Measurements from ENCODE around the gene SBNO1. TPM values are rescaled to one million over a fixed set of nuclear protein-coding genes. Genes with fewer than 3 reads are reported as not detected.

SBNO1 gene
- total RNA-seq, 4 donors from 2014 or later = 13.9 to 25.8 (median 17.8) TPM

GRCh38 chr12:123243671-123244262, 120.9 kb downstream of the SBNO1 start:
- TF ChIP-seq EP300 (IDR thresholded peaks at IDR 0.05) (no peak), POLR2A (IDR thresholded peaks at IDR 0.05) (no peak), CTCF (IDR thresholded peaks at IDR 0.05) (no peak)
- Histone ChIP-seq H3K9me3 (no peaks in the 10 kb centered on the region), H3K36me3 (peaks cover 0 to 17% (median 0%) of the 10 kb centered on the region in 3 donors), H3K27ac (no peak overlapping the region), H3K4me3 (no peak overlapping the region), H3K27me3 (no peaks in the 10 kb centered on the region), H3K4me1 (peaks cover 0 to 17% (median 10%) of the 10 kb centered on the region in 4 donors)
- no peak for DNase-seq (ENCODE audit: low spot score in 2 of 2)
- WGBS, 2 donors = 79% methylated on average over 7 of the region's 7 CpGs

- Histone ChIP-seq H3K4me3 (no peak overlapping the region), H3K9me3 (no peaks in the 10 kb centered on the region), H3K27me3 (no peaks in the 10 kb centered on the region), H3K36me3 (peaks cover 0 to 11% (median 0%) of the 10 kb centered on the region in 3 donors), H3K27ac (peak overlapping the region in 2 of 4 donors; percentile 18 to 32), H3K4me1 (peaks cover 3 to 29% (median 12%) of the 10 kb centered on the region in 4 donors)
- WGBS, 2 donors = 35 to 36% methylated on average over 11 of the region's 11 CpGs
- DNase-seq (ENCODE audit: low spot score in 2 of 2) = no peak
- TF ChIP-seq POLR2A (IDR thresholded peaks at IDR 0.05) = no peak
- TF ChIP-seq EP300 (IDR thresholded peaks at IDR 0.05) = no peak
- no peak for TF ChIP-seq CTCF (IDR thresholded peaks at IDR 0.05)
Measured at GRCh38 chr12:123242116-123242904, 122.3 kb downstream of the SBNO1 start.

Small RNAs within 50 kb of the gene (small RNA-seq; reads per million reads assigned to genes)
- gene RF00019 (not detected), gene RNA5SP375 (not detected)

Other genes with a start within 250 kb of the SBNO1 start
- 1 to 10 TPM; 6.1 to 9.8 (median 9.0) TPM for gene PITPNM2, start 213.8 kb downstream of the SBNO1 start, total RNA-seq
- gene MPHOSPH9, start 131.7 kb downstream of the SBNO1 start, total RNA-seq = 10 to 100 TPM; 24.1 to 35.2 (median 29.6) TPM
- 10 to 100 TPM; 10.0 to 13.8 (median 11.8) TPM for gene MTRFR, start 131.4 kb downstream of the SBNO1 start, total RNA-seq
- gene CDK2AP1, start 93.0 kb downstream of the SBNO1 start, total RNA-seq = 10 to 100 TPM; 52.0 to 73.2 (median 66.8) TPM
- gene KMT5A, start 19.3 kb upstream of the SBNO1 start, total RNA-seq = 10 to 100 TPM; 16.5 to 34.5 (median 27.0) TPM
- gene RILPL2, start 71.8 kb upstream of the SBNO1 start, total RNA-seq = 1 to 10 TPM; 5.2 to 6.9 (median 6.1) TPM
- 10 to 100 TPM in 3 of 4 donors, 1 to 10 TPM in 1; 8.1 to 31.8 (median 20.8) TPM for gene SNRNP35, start 93.3 kb upstream of the SBNO1 start, total RNA-seq
- 10 to 100 TPM; 11.8 to 24.3 (median 16.0) TPM for gene RILPL1, start 168.9 kb upstream of the SBNO1 start, total RNA-seq
- gene TMED2, start 219.7 kb upstream of the SBNO1 start, total RNA-seq = 100 to 1,000 TPM in 2 of 4 donors, 10 to 100 TPM in 2; 77.9 to 109 (median 103) TPM
- 10 to 100 TPM; 16.8 to 53.1 (median 29.3) TPM for gene DDX55, start 237.3 kb upstream of the SBNO1 start, total RNA-seq

Measured in tibial nerve (tissue), 4 donors.